Measurements from ENCODE around the gene TBX20.
"Not testable (repeated sequence)": the region's sequence is repeated elsewhere in the genome, so short reads cannot be mapped to it uniquely, and the experiment has no call there.

TBX20 gene

GRCh38 chr7:35216033-35216432 lies 37.9 kb downstream of the TBX20 start:
- DNase-seq, result not testable (repeated sequence)

DNA sequence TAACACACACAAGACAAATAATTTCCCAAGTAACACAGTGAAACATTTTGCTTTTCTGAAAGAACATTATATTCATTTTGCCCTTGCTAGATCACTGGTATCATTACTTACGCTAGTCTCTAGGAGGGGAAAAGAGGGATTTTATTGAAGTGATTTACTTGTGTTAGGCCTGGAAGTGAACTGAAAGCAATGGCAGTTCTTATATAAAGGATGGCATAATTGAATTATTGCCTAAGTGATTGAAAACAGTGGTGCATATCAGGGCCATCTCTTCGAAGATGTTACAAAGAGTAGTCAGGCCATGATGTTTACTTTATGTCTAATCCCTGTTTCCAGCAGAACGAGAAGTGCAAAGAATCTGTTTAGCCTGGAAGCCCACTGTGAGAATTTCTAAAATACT lies 38.8 kb downstream of the TBX20 start:
- DNase-seq, result not testable (repeated sequence)

- not testable (repeated sequence) for DNase-seq
These were observed 47.0 kb downstream of the TBX20 start for GRCh38 chr7:35206924-35207323.

- not testable (repeated sequence) for DNase-seq
These were observed 49.0 kb downstream of the TBX20 start for GRCh38 chr7:35204850-35205249.

GRCh38 chr7:35204031-35204430 lies 49.9 kb downstream of the TBX20 start:
- not testable (repeated sequence) for DNase-seq

GRCh38 chr7:35202353-35202752 lies 51.5 kb downstream of the TBX20 start:
- not testable (repeated sequence) for DNase-seq

DNA sequence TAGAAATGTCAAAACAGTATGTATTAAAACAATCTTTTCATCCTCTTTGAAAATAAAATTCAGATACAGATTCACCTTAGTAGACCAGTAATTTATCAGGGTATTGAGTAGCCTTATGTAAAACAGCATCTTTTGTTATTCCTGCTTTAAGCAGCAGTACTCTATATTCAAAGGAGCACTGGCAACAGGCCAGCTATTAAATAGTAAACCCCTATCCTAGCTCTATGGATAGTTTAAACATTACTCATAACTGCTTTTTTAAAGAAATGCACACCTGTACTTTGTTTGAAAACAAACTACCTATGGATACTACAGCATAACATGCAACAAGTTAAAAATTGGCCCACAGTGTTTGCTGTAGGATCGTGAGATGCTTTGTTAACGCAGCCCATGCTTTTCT lies 53.7 kb downstream of the TBX20 start:
- not testable (repeated sequence) for DNase-seq

DNA sequence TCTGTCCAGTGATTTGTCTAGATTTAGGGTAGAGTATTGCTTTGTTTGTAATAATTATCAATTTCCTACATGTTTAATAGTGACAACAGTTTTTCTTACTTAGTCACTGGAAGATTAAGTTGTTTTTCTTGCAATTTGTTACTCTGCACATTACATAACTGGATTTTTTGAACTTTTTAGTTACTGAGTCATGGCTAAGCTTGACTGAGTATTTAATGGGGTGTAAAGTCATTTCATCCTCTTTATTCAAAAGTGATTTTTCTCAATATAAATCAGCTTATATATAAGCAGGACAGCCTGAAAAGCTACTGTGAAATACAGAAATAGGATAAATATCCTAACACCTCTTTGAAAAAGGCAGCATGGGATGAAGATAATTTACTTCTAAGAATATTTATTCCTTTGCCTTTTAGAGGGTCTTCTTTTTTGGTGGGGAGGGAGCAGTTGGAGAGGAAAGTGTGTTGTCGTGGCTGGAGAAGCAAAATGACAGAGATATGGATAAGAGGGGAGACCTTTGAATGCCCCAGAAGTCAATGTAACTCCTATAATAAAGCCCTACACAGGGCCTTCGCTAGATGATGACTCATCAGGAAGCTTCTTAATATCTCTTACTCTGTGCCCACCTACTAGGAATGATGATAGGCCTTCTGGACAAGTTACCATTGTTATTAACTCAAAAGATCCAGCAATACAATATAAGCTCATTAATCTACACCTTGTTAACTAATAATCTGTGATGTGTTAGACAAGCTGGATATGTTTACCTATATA lies 55.3 kb downstream of the TBX20 start:
- not testable (repeated sequence) for DNase-seq

GRCh38 chr7:35191571-35191970 lies 62.3 kb downstream of the TBX20 start:
- not testable (repeated sequence) for DNase-seq

DNA sequence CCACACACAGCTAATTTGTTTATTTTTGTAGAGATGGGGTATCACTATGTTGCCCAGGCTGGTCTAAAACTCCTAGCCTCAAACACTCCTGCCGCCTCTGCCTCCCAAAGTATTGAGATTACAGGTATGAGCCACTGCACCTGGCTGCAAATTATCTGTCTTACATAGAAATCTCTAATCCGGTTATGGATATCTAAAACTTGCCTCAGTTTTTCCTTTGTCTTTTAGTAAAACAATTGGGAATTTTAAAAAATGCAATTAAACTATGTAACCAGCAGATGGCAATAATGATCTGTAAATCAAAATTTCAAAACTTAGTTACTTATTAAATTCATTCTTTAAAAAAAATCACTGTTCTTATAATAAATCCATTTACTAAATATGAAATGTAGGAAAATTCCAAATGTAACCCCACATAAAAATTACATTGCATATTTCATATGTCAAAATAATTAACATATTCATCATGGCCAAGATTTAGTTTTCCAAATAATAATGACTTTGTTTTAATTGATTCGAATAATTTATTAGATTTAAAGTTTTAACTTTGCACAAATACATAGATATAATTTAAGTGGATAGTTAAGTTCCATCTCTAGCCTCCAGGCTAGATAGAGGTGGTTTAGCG lies 63.6 kb downstream of the TBX20 start:
- DNase-seq, result not testable (repeated sequence)

DNA sequence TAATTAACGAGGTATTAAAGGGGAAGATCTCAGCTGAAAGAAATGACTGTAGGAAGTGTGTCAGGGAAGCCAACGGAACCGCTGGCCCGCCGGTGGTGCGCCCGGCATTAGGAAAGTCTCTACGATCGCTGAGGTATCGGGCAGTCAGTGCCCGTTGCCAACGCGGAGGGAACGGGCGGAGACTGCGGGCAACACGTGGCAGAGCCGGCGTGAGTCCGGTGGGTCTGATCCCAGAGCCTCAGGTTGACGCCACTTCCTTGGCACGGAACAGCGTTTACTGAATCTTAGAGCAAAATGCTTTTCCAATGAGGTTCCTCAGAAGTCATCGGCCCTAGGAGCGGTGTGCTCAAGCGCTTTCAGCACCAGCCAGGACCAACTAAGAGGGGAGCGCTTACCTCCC lies 67.1 kb downstream of the TBX20 start:
- DNase-seq, result not testable (repeated sequence)

DNA sequence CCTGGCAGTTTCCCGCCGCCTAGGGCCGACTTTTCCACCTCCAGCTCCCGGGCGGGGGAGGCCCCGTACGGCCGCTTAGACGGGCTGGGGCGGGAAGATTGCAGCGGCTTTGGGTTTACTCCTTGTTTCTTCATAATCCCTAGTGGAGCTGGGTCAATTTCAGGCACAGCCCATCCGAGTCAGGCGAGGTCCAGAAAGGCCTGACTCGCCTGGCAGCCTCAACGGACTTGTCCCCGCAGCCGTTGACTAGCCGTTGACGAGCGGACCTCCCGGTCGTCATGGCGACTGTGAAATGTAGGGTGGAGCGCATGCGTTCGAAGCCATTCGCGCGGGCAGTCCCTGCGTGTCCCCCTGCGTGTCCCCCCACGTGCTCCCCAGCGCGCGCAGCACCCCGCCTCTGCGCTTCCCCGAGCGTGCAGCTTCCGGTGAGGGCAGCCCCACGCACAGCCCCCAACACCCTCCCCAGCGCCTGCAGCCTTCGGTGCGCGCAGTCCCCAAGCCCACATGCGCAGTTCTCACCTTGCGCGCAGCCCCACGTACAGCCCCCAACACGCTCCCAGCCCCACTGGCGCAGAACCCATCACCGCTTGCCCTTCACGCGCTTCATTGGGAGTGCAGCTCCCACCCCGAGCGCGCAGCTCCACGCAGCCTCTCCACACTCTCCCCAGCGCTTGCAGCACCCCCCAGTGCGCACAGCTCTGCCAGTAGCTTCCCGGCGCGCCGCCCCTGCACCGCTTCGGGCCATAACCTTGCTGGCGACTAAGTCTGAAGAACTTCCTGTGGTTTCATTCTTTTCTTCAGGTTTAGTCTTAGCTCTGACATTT lies 67.8 kb downstream of the TBX20 start:
- no peak for DNase-seq

- DNase-seq, result not testable (repeated sequence)
These were observed 68.4 kb downstream of the TBX20 start for GRCh38 chr7:35185578-35185907.

- not testable (repeated sequence) for DNase-seq
These were observed 68.9 kb downstream of the TBX20 start for GRCh38 chr7:35184961-35185360.

DNA sequence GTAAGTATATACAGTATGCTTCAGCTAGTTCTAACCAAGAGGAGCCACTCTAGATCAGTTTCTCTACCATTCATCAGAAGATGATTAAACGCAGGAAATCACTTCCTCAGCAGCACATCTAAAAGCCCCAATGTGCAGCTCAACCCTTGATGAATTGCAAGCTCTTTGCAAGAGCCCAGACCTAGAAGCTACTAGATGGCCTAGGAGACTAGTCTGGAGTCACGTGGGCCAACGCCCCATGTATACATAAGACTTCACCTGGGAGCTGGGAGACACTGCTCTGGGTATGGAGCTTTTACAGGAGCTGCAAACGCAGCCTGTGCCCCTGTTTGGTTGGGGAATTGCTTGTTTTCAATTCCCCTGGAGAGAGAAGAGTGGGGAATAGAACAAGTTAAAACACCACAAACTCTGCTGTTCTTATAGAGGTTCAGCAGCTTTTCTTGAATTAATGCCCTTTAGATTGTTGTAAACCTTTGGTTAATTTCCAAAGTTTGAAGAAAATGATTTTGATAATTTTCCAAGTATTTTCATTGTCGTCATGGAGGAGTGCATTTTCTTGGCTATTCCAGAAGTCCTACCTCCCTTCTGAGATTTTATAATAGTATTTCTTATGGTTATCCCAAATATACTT lies 69.9 kb downstream of the TBX20 start:
- not testable (repeated sequence) for DNase-seq

DNA sequence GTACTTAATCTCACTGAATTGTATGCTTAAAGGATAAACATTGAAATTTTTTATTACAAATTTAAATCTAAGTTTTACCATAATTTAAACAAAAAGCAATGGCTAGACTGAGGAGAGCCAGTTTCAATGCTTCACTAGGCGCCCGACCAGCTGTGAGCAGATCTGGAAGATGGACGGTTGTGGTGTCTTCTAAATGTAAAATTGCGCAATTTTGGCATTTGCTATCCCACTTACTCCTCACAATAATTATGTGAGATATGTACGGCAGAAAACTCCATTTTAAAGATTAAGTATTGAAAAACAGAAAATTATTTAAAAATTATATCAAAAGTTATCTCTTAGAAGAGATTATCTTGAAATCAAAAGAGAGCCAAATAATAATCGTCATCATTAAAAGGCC lies 73.2 kb downstream of the TBX20 start:
- not testable (repeated sequence) for DNase-seq

DNA sequence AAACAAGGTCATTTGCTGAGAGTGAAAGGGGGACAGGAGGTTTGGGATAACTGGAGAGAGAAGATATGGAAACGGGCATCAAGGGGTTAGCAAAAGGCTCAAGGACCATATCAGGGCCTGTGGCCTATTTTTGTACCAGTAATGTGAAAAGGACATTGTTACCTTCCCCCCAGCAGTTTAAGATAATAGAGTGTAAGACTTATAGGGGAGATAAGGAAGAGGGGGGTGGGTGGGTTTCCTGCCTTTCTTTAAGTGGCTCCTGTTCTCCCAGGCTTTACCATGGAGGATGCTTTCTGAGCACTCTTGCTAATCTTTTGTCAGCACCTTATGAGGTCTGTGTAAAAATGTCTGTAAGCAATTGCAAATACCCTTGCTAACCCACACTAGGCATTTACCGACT lies 80.7 kb downstream of the TBX20 start:
- not testable (repeated sequence) for DNase-seq

DNA sequence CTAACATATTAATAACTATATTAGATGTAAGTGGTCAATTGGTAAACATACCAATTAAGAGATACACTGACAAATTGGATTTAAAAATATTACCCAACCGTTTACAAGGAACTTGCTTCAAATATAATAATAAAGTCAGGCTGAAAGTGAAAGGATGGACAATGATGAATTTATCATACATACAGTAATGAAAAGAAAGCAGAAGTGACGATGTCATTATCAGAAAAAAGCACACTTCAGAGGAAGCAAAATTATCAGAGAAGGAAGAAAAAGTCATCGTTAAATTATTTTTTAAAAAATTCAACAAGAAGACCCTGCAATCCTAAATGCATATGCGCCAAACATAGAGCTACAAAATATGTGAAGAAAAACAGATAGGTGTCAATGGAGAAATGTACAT lies 81.8 kb downstream of the TBX20 start:
- not testable (repeated sequence) for DNase-seq

DNA sequence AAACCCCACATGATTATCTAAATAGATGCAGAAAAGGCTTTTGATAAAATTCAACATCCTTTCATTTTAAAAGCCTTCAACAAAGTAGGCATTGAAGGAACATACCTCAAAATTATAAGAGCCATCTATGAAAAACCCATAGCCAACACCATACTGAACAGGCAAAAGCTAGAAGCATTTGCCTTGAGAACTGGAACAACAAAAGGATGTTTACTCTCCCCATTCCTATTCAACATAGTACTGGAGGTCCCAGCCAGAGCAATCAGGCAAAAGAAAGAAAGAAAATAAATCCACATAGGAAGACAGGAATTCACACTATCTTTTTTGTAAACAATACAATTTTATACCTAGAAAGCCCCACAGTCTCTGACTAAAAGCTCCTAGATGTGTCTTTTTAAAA lies 86.2 kb downstream of the TBX20 start:
- not testable (repeated sequence) for DNase-seq

DNA sequence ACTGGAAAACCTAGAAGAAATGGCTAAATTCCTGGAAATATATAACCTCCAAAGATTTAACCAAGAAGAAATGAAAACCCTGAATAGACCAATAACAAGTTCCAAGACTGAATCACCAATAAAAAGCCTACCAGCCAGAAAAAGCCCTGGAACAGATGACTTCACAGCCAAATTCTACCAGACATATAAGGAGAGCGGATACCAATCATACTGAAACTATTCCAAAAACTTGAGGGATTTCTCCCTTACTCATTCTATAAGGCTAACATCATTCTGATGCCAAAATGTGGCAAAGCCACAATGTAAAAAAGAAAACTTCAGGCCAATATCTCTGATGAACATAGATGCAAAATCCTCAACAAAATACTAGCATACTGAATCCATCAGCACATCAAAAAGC lies 86.7 kb downstream of the TBX20 start:
- not testable (repeated sequence) for DNase-seq

- not testable (repeated sequence) for DNase-seq
These were observed 92.7 kb downstream of the TBX20 start for GRCh38 chr7:35161059-35161740.
